Glomerular visceral epithelial cell (primary cell): ENCODE data around the gene HMGN1.

ENCODE experiments used
- DNase-seq: peaks from one replicate; pipeline ENCODE4 v3.0.0-alpha.2; 2016; ENCODE audit errors: extremely low spot score

HMGN1 gene

GRCh38 chr21:39296891-39297290 is 52.0 kb downstream of the HMGN1 start:
- DNase-seq = no peak
